Stimulated activated CD4-positive, alpha-beta T cell treated with anti-CD3 and anti-CD28 coated beads, Interleukin-4, amount 100 ng/mL, for 48 hours (primary cell): ENCODE measurements around the gene TAF1C.

Source experiments
- DNase-seq, 2 donors: peaks; one replicate each; pipeline ENCODE4 v3.0.0-alpha.2; 2020; ENCODE audit warnings: low read depth in 2 of 2

Gene TAF1C

GRCh38 chr16:84182680-84183571 lies 3.9 kb downstream of the TAF1C start:
- no peak for DNase-seq

GRCh38 chr16:84182104-84182503 lies 4.8 kb downstream of the TAF1C start:
- DNase-seq: no peak

GRCh38 chr16:84181144-84181915 lies 5.5 kb downstream of the TAF1C start:
- DNase-seq: no peak

GRCh38 chr16:84180519-84181140 lies 6.2 kb downstream of the TAF1C start:
- no peak for DNase-seq

GRCh38 chr16:84179612-84180320 lies 7.1 kb downstream of the TAF1C start:
- DNase-seq: no peak

- DNase-seq: no peak
Measured at GRCh38 chr16:84178892-84179611, 7.8 kb downstream of the TAF1C start.

- DNase-seq: no peak
Measured at GRCh38 chr16:84178146-84178765, 8.6 kb downstream of the TAF1C start.

GRCh38 chr16:84177741-84178073 lies 9.2 kb downstream of the TAF1C start:
- no peak for DNase-seq

GRCh38 chr16:84176192-84177053 lies 10.4 kb downstream of the TAF1C start:
- DNase-seq: no peak

- DNase-seq: peak in 1 of 2 donors; percentile 59
Measured at GRCh38 chr16:84175350-84176081, 11.3 kb downstream of the TAF1C start.

GRCh38 chr16:84174396-84174795 lies 12.5 kb downstream of the TAF1C start:
- no peak for DNase-seq

GRCh38 chr16:84169765-84170310 lies 17.0 kb downstream of the TAF1C start:
- no peak for DNase-seq

GRCh38 chr16:84166796-84167695 lies 19.8 kb downstream of the TAF1C start:
- peak in 1 of 2 donors; percentile 42 for DNase-seq

- no peak for DNase-seq
Measured at GRCh38 chr16:84165746-84166145, 21.1 kb downstream of the TAF1C start.

- DNase-seq: no peak
Measured at GRCh38 chr16:84161801-84162200, 25.1 kb downstream of the TAF1C start.

GRCh38 chr16:84161037-84161436 lies 25.8 kb downstream of the TAF1C start:
- no peak for DNase-seq

- no peak for DNase-seq
Measured at GRCh38 chr16:84159800-84160199, 27.1 kb downstream of the TAF1C start.

GRCh38 chr16:84159007-84159406 lies 27.9 kb downstream of the TAF1C start:
- DNase-seq: no peak
